SK-N-MC (cell line): ENCODE measurements around the gene OGFR.

Experiments
- EZH2 ChIP-seq: fragments of 200-600 bp; sonication (generic); IDR thresholded peaks from one replicate; pipeline ENCODE4 v1.6.1; 2017; ENCODE audit warnings: antibody characterized with exemption
- FOXP2 ChIP-seq: optimal IDR thresholded peaks from 2 replicates; pipeline ENCODE3; 2011; ENCODE audit warnings: mild to moderate bottlenecking, moderate library complexity; ENCODE audit not compliant: insufficient read depth; ENCODE audit errors: extremely low read length, control extremely low read depth
- POLR2AphosphoS5 ChIP-seq: IDR thresholded peaks from 2 replicates; pipeline ENCODE4 v1.6.1; 2012; ENCODE audit warnings: mild to moderate bottlenecking, low read depth, low read length, borderline replicate concordance

- TF ChIP-seq POLR2AphosphoS5 (no peak), EZH2 (no peak), FOXP2 (no peak)
Measured at GRCh38 chr20:62818592-62819493, 14.2 kb downstream of the OGFR start.
